HL-60 (cell line): ENCODE results near the gene NEK5.

Source experiments
- GABPA ChIP-seq: IDR thresholded peaks from 2 replicates; pipeline ENCODE4 v1.6.1; 2012; ENCODE audit warnings: low read depth
- POLR2AphosphoS5 ChIP-seq: IDR thresholded peaks from 2 replicates; pipeline ENCODE4 v1.6.1; 2012; ENCODE audit warnings: low read depth
- TF ChIP-seq, protein P1 (sequence below): IDR thresholded peaks from one replicate; pipeline ENCODE4 v1.5.1; 2011; ENCODE audit warnings: low read length, control low read depth, inconsistent platforms; ENCODE audit not compliant: insufficient read depth
- TF ChIP-seq, protein P2 (sequence below): IDR thresholded peaks from 2 replicates; pipeline ENCODE4 v1.6.1; 2012; ENCODE audit warnings: low read depth; ENCODE audit not compliant: insufficient replicate concordance

DNA sequence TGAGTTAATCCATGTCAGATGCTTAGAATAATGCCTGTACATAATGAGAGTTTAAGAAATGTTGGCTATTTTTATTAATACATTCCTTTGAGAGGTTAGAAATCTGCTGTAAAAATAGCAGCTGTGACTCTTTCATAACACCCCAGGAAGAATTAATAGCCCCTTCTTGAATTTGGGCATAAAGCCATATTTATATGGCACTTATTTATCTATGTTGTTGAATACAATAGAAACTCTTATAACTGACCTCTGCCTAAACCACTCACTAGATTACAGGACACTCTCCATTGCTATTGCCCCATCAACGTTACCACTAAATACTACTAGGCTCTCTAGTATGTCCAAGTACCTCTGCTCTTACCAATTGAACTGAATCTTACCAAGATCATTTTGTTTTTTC is 16.3 kb downstream of the NEK5 start:
- TF ChIP-seq, protein P1, sequence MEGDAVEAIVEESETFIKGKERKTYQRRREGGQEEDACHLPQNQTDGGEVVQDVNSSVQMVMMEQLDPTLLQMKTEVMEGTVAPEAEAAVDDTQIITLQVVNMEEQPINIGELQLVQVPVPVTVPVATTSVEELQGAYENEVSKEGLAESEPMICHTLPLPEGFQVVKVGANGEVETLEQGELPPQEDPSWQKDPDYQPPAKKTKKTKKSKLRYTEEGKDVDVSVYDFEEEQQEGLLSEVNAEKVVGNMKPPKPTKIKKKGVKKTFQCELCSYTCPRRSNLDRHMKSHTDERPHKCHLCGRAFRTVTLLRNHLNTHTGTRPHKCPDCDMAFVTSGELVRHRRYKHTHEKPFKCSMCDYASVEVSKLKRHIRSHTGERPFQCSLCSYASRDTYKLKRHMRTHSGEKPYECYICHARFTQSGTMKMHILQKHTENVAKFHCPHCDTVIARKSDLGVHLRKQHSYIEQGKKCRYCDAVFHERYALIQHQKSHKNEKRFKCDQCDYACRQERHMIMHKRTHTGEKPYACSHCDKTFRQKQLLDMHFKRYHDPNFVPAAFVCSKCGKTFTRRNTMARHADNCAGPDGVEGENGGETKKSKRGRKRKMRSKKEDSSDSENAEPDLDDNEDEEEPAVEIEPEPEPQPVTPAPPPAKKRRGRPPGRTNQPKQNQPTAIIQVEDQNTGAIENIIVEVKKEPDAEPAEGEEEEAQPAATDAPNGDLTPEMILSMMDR: no peak
- TF ChIP-seq, protein P2, sequence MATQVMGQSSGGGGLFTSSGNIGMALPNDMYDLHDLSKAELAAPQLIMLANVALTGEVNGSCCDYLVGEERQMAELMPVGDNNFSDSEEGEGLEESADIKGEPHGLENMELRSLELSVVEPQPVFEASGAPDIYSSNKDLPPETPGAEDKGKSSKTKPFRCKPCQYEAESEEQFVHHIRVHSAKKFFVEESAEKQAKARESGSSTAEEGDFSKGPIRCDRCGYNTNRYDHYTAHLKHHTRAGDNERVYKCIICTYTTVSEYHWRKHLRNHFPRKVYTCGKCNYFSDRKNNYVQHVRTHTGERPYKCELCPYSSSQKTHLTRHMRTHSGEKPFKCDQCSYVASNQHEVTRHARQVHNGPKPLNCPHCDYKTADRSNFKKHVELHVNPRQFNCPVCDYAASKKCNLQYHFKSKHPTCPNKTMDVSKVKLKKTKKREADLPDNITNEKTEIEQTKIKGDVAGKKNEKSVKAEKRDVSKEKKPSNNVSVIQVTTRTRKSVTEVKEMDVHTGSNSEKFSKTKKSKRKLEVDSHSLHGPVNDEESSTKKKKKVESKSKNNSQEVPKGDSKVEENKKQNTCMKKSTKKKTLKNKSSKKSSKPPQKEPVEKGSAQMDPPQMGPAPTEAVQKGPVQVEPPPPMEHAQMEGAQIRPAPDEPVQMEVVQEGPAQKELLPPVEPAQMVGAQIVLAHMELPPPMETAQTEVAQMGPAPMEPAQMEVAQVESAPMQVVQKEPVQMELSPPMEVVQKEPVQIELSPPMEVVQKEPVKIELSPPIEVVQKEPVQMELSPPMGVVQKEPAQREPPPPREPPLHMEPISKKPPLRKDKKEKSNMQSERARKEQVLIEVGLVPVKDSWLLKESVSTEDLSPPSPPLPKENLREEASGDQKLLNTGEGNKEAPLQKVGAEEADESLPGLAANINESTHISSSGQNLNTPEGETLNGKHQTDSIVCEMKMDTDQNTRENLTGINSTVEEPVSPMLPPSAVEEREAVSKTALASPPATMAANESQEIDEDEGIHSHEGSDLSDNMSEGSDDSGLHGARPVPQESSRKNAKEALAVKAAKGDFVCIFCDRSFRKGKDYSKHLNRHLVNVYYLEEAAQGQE: no peak
- no peak for TF ChIP-seq POLR2AphosphoS5
- no peak for TF ChIP-seq GABPA
